GM23338 (cell line): ENCODE measurements around the gene MRS2. TPM values are rescaled to one million over a fixed set of nuclear protein-coding genes. Genes with fewer than 3 reads are reported as not detected.

ENCODE experiments used
- ATAC-seq: fragments of 200-7000 bp; cut with Tn5 transposase; 3 replicates; pipeline ENCODE4 v1.9.1; 2020
- DNase-seq: peaks from one replicate; pipeline ENCODE4 v3.0.0-alpha.2; 2015; ENCODE audit warnings: low spot score
- H2AFZ ChIP-seq: fragments of 200-600 bp; sonication (generic); 2 replicates; pipeline ENCODE4 v1.8.0; 2016; ENCODE audit warnings: antibody characterized with exemption, mild to moderate bottlenecking, moderate library complexity
- H3F3A ChIP-seq: fragments of 200-600 bp; sonication (generic); replicated peaks from 2 replicates; pipeline ENCODE4 v1.8.0; 2017; ENCODE audit warnings: antibody characterized with exemption, mixed run types, low read depth
- H3K27ac ChIP-seq: fragments of 200-600 bp; sonication (generic); 2 replicates; pipeline ENCODE4 v1.6.1; 2016; ENCODE audit warnings: low read depth
- H3K27me3 ChIP-seq: fragments of 200-600 bp; sonication (generic); 2 replicates; pipeline ENCODE4 v1.8.0; 2016; ENCODE audit warnings: mild to moderate bottlenecking, mixed run types, moderate library complexity; ENCODE audit not compliant: insufficient read depth
- H3K36me3 ChIP-seq: fragments of 200-600 bp; sonication (generic); 2 replicates; pipeline ENCODE4 v1.8.0; 2016; ENCODE audit warnings: mild to moderate bottlenecking; ENCODE audit not compliant: insufficient read depth
- H3K4me1 ChIP-seq: fragments of 200-600 bp; sonication (generic); 2 replicates; pipeline ENCODE4 v1.8.0; 2016; ENCODE audit warnings: mild to moderate bottlenecking, moderate library complexity; ENCODE audit not compliant: insufficient read depth
- H3K4me2 ChIP-seq: fragments of 200-600 bp; sonication (generic); 2 replicates; pipeline ENCODE4 v1.7.1; 2017; ENCODE audit warnings: mixed run types
- H3K4me3 ChIP-seq: fragments of 200-600 bp; sonication (generic); 2 replicates; pipeline ENCODE4 v1.6.1; 2016; ENCODE audit warnings: mixed run types
- H3K79me2 ChIP-seq: fragments of 200-600 bp; sonication (generic); replicated peaks from 2 replicates; pipeline ENCODE4 v1.8.0; 2017; ENCODE audit warnings: mild to moderate bottlenecking; ENCODE audit not compliant: insufficient read depth
- H3K9me2 ChIP-seq: fragments of 200-600 bp; sonication (generic); 2 replicates; pipeline ENCODE4 v1.8.0; 2017; ENCODE audit not compliant: insufficient read depth
- H4K20me1 ChIP-seq: fragments of 200-600 bp; sonication (generic); replicated peaks from 2 replicates; pipeline ENCODE4 v1.8.0; 2017; ENCODE audit warnings: mild to moderate bottlenecking; ENCODE audit not compliant: insufficient read depth
- H3K27ac Mint-ChIP-seq: 2 replicates; pipeline ENCODE4 v1.8.0; 2020; ENCODE audit warnings: inconsistent platforms, mild to moderate bottlenecking, moderate library complexity, mixed read lengths
- H3K27me3 Mint-ChIP-seq: 3 replicates; pipeline ENCODE4 v1.8.0; 2022; ENCODE audit warnings: low read depth, mild to moderate bottlenecking, moderate library complexity, mixed read lengths, inconsistent platforms; ENCODE audit not compliant: insufficient read depth, poor library complexity
- H3K36me3 Mint-ChIP-seq: 3 replicates; pipeline ENCODE4 v1.8.0; 2021; ENCODE audit warnings: low read depth, mild to moderate bottlenecking, inconsistent platforms, moderate library complexity, mixed read lengths
- H3K4me1 Mint-ChIP-seq: 3 replicates; pipeline ENCODE4 v1.8.0; 2020; ENCODE audit warnings: mild to moderate bottlenecking, inconsistent platforms, mixed read lengths
- H3K4me3 Mint-ChIP-seq: 3 replicates; pipeline ENCODE4 v1.8.0; 2021; ENCODE audit warnings: moderate library complexity, mild to moderate bottlenecking, inconsistent platforms, mixed read lengths
- H3K9me3 Mint-ChIP-seq: 3 replicates; pipeline ENCODE4 v1.8.0; 2020; ENCODE audit warnings: moderate library complexity, mild to moderate bottlenecking, inconsistent platforms, mixed read lengths
- CREB1 ChIP-seq: fragments of 250-450 bp; sonication (Bioruptor Pico); IDR thresholded peaks from 2 replicates; pipeline ENCODE4 v1.5.0; 2020; ENCODE audit warnings: low read depth, mild to moderate bottlenecking, moderate library complexity
- CTCF ChIP-seq, 2 experiments: fragments of 200-600 bp in 1 of 2; sonication (generic) in 1 of 2; conservative IDR thresholded peaks; 2 replicates each; pipeline versions ENCODE4 v1.5.1 to v1.6.1; 2016 to 2017; ENCODE audit warnings: antibody characterized with exemption in 2 of 2, low read depth in 2 of 2, mild to moderate bottlenecking in 2 of 2, moderate library complexity in 1 of 2
- ETS1 ChIP-seq: IDR thresholded peaks from 2 replicates; pipeline ENCODE4 v1.6.1; 2016; ENCODE audit warnings: antibody characterized with exemption
- EZH2 ChIP-seq: fragments of 200-600 bp; sonication (generic); IDR thresholded peaks from one replicate; pipeline ENCODE4 v1.8.0; 2017; ENCODE audit warnings: antibody characterized with exemption, mild to moderate bottlenecking, low read depth; ENCODE audit not compliant: unreplicated experiment
- EZH2phosphoT487 ChIP-seq: fragments of 200-600 bp; sonication (generic); IDR thresholded peaks from one replicate; pipeline ENCODE4 v1.8.1; 2018; ENCODE audit warnings: antibody characterized with exemption; ENCODE audit not compliant: unreplicated experiment
- JUNB ChIP-seq: IDR thresholded peaks from one replicate; pipeline ENCODE4 v1.6.1; 2016; ENCODE audit warnings: antibody characterized with exemption; ENCODE audit not compliant: unreplicated experiment
- NANOG ChIP-seq: IDR thresholded peaks from 2 replicates; pipeline ENCODE4 v1.6.1; 2016; ENCODE audit warnings: antibody characterized with exemption, borderline replicate concordance
- POLR2AphosphoS5 ChIP-seq: IDR thresholded peaks from 2 replicates; pipeline ENCODE4 v1.6.1; 2016; ENCODE audit warnings: antibody characterized with exemption, low read depth
- REST ChIP-seq: IDR thresholded peaks from one replicate; pipeline ENCODE4 v1.6.1; 2018; ENCODE audit warnings: antibody characterized with exemption; ENCODE audit not compliant: unreplicated experiment
- STAT1 ChIP-seq: IDR thresholded peaks from one replicate; pipeline ENCODE4 v1.6.1; 2016; ENCODE audit warnings: antibody characterized with exemption; ENCODE audit not compliant: unreplicated experiment
- ZNF114 ChIP-seq: fragments of 250-450 bp; sonication (Bioruptor Pico); IDR thresholded peaks from 2 replicates; pipeline ENCODE4 v1.5.0; 2020; ENCODE audit warnings: mild to moderate bottlenecking, moderate library complexity
- ZNF331 ChIP-seq: fragments of 250-450 bp; sonication (Bioruptor Pico); IDR thresholded peaks from 2 replicates; pipeline ENCODE4 v1.5.0; 2020; ENCODE audit warnings: low read depth, mild to moderate bottlenecking, moderate library complexity
- polyA plus RNA-seq: library from polyadenylated mRNA; unstranded; fragments of >200 nt; fragmentation: Nextera tagmentation; extraction: Ambion mirVana; gene quantifications from 2 replicates; pipeline ENCODE4 v1.2.1, GENCODE V29; 2016
- total RNA-seq: library from RNA; depleted of rRNA; stranded (reverse); fragments of >200 nt; shearing (Covaris generic); gene quantifications from 2 replicates; pipeline ENCODE4 v1.2.3, GENCODE V29; 2014
- TF ChIP-seq, protein P1 (sequence below): fragments of 250-450 bp; sonication (Bioruptor Pico); IDR thresholded peaks from 2 replicates; pipeline ENCODE4 v1.5.0; 2020; ENCODE audit warnings: mild to moderate bottlenecking, moderate library complexity

MRS2 gene
- total and polyA plus RNA-seq, 2 experiments from 2014 or later, result 80.9 to 125 TPM

DNA sequence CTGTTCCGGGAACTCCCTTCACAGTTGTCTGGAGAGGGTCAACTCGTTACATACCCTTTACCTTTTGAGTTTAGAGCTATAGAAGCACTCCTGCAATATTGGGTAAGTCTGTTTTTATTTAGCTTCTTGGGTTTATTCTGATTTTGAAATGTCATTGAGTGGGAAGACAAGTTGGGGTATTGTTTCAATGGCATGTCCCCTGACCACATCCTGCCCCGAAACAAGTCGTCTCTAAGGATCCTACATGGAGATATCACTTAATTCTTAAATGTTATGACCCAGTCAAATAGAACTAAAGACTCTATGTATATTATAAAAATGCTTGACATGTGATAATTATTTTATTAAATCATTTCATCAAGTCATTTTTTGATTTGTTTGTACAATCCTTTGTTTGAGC lies 9.6 kb downstream of the MRS2 start:
- Histone ChIP-seq H3K9me2 (no peaks in the 10 kb centered on the region), H3K27me3 (no peaks in the 10 kb centered on the region), H3K4me1 (0 out of 2 replicates have a peak, but pooled peaks cover 6% of the 10 kb centered on the region), H3K4me3 (no peak overlapping the region), H3K27ac (no peak overlapping the region), H3F3A (no peaks in the 10 kb centered on the region), H3K36me3 (peaks cover 92% of the 10 kb centered on the region), H3K79me2 (peaks cover 55% of the 10 kb centered on the region), H4K20me1 (peaks cover 43% of the 10 kb centered on the region), H2AFZ (no peak overlapping the region), H3K4me2 (no peak overlapping the region)
- Mint-ChIP-seq H3K4me3 (no peak overlapping the region), H3K27ac (no peak overlapping the region), H3K36me3 (peaks cover 80% of the 10 kb centered on the region), H3K27me3 (no peaks in the 10 kb centered on the region), H3K9me3 (no peaks in the 10 kb centered on the region), H3K4me1 (no peaks in the 10 kb centered on the region)
- no peak for ATAC-seq
- DNase-seq, result no peak
- TF ChIP-seq EZH2 (no peak), ZNF331 (CRISPR knock-in tag) (no peak), CTCF (conservative IDR thresholded peaks at IDR 0.05; ENCODE audit: low read depth in 2 of 2) (no peak), EZH2phosphoT487 (no peak), NANOG (no peak), STAT1 (no peak), POLR2AphosphoS5 (no peak), ETS1 (no peak), CREB1 (CRISPR knock-in tag) (no peak), REST (no peak), ZNF114 (no peak), JUNB (no peak)
- TF ChIP-seq, protein P1, sequence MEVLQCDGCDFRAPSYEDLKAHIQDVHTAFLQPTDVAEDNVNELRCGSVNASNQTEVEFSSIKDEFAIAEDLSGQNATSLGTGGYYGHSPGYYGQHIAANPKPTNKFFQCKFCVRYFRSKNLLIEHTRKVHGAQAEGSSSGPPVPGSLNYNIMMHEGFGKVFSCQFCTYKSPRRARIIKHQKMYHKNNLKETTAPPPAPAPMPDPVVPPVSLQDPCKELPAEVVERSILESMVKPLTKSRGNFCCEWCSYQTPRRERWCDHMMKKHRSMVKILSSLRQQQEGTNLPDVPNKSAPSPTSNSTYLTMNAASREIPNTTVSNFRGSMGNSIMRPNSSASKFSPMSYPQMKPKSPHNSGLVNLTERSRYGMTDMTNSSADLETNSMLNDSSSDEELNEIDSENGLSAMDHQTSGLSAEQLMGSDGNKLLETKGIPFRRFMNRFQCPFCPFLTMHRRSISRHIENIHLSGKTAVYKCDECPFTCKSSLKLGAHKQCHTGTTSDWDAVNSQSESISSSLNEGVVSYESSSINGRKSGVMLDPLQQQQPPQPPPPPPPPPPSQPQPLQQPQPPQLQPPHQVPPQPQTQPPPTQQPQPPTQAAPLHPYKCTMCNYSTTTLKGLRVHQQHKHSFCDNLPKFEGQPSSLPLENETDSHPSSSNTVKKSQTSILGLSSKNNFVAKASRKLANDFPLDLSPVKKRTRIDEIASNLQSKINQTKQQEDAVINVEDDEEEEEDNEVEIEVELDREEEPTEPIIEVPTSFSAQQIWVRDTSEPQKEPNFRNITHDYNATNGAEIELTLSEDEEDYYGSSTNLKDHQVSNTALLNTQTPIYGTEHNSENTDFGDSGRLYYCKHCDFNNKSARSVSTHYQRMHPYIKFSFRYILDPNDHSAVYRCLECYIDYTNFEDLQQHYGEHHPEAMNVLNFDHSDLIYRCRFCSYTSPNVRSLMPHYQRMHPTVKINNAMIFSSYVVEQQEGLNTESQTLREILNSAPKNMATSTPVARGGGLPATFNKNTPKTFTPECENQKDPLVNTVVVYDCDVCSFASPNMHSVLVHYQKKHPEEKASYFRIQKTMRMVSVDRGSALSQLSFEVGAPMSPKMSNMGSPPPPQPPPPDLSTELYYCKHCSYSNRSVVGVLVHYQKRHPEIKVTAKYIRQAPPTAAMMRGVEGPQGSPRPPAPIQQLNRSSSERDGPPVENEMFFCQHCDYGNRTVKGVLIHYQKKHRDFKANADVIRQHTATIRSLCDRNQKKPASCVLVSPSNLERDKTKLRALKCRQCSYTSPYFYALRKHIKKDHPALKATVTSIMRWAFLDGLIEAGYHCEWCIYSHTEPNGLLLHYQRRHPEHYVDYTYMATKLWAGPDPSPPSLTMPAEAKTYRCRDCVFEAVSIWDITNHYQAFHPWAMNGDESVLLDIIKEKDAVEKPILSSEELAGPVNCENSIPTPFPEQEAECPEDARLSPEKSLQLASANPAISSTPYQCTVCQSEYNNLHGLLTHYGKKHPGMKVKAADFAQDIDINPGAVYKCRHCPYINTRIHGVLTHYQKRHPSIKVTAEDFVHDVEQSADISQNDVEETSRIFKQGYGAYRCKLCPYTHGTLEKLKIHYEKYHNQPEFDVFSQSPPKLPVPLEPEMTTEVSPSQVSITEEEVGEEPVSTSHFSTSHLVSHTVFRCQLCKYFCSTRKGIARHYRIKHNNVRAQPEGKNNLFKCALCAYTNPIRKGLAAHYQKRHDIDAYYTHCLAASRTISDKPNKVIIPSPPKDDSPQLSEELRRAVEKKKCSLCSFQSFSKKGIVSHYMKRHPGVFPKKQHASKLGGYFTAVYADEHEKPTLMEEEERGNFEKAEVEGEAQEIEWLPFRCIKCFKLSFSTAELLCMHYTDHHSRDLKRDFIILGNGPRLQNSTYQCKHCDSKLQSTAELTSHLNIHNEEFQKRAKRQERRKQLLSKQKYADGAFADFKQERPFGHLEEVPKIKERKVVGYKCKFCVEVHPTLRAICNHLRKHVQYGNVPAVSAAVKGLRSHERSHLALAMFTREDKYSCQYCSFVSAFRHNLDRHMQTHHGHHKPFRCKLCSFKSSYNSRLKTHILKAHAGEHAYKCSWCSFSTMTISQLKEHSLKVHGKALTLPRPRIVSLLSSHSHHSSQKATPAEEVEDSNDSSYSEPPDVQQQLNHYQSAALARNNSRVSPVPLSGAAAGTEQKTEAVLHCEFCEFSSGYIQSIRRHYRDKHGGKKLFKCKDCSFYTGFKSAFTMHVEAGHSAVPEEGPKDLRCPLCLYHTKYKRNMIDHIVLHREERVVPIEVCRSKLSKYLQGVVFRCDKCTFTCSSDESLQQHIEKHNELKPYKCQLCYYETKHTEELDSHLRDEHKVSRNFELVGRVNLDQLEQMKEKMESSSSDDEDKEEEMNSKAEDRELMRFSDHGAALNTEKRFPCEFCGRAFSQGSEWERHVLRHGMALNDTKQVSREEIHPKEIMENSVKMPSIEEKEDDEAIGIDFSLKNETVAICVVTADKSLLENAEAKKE (CRISPR knock-in tag), result no peak
